Parathyroid adenoma (tissue), 2 donors: Measurements from ENCODE around the gene GRM7.
"Not testable (repeated sequence)": the region's sequence is repeated elsewhere in the genome, so short reads cannot be mapped to it uniquely, and the experiment has no call there.

Source experiments
- H2AFZ ChIP-seq: fragments of 300-600 bp; sonication (generic); one replicate; pipeline ENCODE4 v1.7.0; 2017; ENCODE audit warnings: antibody characterized with exemption, mild to moderate bottlenecking
- H3K27ac ChIP-seq: fragments of 300-600 bp; sonication (generic); one replicate; pipeline ENCODE4 v1.7.0; 2017
- H3K27me3 ChIP-seq: fragments of 300-600 bp; sonication (generic); one replicate; pipeline ENCODE4 v1.7.0; 2017; ENCODE audit warnings: low read length; ENCODE audit not compliant: control insufficient read depth, insufficient read depth
- H3K36me3 ChIP-seq: fragments of 300-600 bp; sonication (generic); one replicate; pipeline ENCODE4 v1.7.0; 2017; ENCODE audit warnings: low read length; ENCODE audit not compliant: control insufficient read depth, insufficient read depth
- H3K4me1 ChIP-seq: fragments of 300-600 bp; sonication (generic); one replicate; pipeline ENCODE4 v1.7.0; 2017; ENCODE audit warnings: control low read depth
- H3K4me2 ChIP-seq: fragments of 300-600 bp; sonication (generic); one replicate; pipeline ENCODE4 v1.7.0; 2017; ENCODE audit warnings: low read length
- H3K4me3 ChIP-seq: fragments of 300-600 bp; sonication (generic); one replicate; pipeline ENCODE4 v1.7.0; 2017; ENCODE audit warnings: low read depth, low read length
- H3K79me2 ChIP-seq: fragments of 300-600 bp; sonication (generic); one replicate; pipeline ENCODE4 v1.7.0; 2017; ENCODE audit warnings: control low read depth
- H3K9ac ChIP-seq: fragments of 300-600 bp; sonication (generic); one replicate; pipeline ENCODE4 v1.7.0; 2017; ENCODE audit warnings: mild to moderate bottlenecking
- H3K9me3 ChIP-seq: fragments of 300-600 bp; sonication (generic); one replicate; pipeline ENCODE4 v1.7.0; 2017; ENCODE audit warnings: low read length; ENCODE audit not compliant: control insufficient read depth
- TF ChIP-seq, protein P1 (sequence below): fragments of 300-600 bp; sonication (generic); IDR thresholded peaks from one replicate; pipeline ENCODE4 v1.7.0; 2017; ENCODE audit warnings: antibody characterized with exemption, mild to moderate bottlenecking
- donor health status: primary hyperparathyroidism.

GRM7 gene

GRCh38 chr3:6915898-6916297, 55.0 kb downstream of the GRM7 start:
- Histone ChIP-seq H3K4me2 (no peak overlapping the region), H3K27ac (no peak overlapping the region), H2AFZ (no peak overlapping the region), H3K36me3 (no peaks in the 10 kb centered on the region), H3K9me3 (no peaks in the 10 kb centered on the region), H3K4me1 (no peaks in the 10 kb centered on the region), H3K9ac (no peak overlapping the region), H3K79me2 (no peaks in the 10 kb centered on the region), H3K4me3 (no peak overlapping the region), H3K27me3 (no peaks in the 10 kb centered on the region)
- TF ChIP-seq, protein P1, sequence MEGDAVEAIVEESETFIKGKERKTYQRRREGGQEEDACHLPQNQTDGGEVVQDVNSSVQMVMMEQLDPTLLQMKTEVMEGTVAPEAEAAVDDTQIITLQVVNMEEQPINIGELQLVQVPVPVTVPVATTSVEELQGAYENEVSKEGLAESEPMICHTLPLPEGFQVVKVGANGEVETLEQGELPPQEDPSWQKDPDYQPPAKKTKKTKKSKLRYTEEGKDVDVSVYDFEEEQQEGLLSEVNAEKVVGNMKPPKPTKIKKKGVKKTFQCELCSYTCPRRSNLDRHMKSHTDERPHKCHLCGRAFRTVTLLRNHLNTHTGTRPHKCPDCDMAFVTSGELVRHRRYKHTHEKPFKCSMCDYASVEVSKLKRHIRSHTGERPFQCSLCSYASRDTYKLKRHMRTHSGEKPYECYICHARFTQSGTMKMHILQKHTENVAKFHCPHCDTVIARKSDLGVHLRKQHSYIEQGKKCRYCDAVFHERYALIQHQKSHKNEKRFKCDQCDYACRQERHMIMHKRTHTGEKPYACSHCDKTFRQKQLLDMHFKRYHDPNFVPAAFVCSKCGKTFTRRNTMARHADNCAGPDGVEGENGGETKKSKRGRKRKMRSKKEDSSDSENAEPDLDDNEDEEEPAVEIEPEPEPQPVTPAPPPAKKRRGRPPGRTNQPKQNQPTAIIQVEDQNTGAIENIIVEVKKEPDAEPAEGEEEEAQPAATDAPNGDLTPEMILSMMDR = no peak

DNA sequence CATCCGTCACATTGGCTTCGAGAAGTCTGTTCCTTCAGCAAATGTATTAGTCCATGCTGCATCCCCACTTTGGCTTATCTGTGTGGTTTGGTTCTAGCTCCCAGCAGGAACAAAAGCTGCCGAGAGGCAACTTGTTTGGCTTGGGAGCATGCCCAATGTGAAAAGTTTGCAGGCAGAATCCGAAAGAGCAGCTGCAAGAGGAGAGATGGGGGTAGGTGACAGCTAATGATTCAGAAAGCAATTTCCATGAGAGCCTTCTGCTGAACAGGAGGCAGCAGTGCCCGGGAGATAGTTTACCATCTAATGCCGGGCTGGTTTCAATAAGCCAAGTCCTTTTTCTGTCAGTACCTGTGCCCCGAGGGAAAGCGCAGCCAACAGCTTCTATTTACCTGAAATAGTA, 60.2 kb downstream of the GRM7 start:
- Histone ChIP-seq H3K4me3 (no peak overlapping the region), H3K36me3 (no peaks in the 10 kb centered on the region), H3K79me2 (no peaks in the 10 kb centered on the region)

GRCh38 chr3:6921876-6922275, 61.0 kb downstream of the GRM7 start:
- TF ChIP-seq, protein P1 = no peak
- no peak overlapping the region for H3K27ac ChIP-seq
- H3K36me3 ChIP-seq = no peaks in the 10 kb centered on the region
- no peak overlapping the region for H3K9ac ChIP-seq
- no peak overlapping the region for H2AFZ ChIP-seq
- no peaks in the 10 kb centered on the region for H3K4me1 ChIP-seq
- H3K9me3 ChIP-seq = no peaks in the 10 kb centered on the region
- no peak overlapping the region for H3K4me2 ChIP-seq
- H3K4me3 ChIP-seq = no peak overlapping the region
- no peaks in the 10 kb centered on the region for H3K27me3 ChIP-seq
- H3K79me2 ChIP-seq = no peaks in the 10 kb centered on the region

More for the DNA sequence above, 60.2 kb downstream of the GRM7 start:
- no peaks in the 10 kb centered on the region for H3K4me1 ChIP-seq
- no peak overlapping the region for H3K4me2 ChIP-seq
- H2AFZ ChIP-seq = no peak overlapping the region
- H3K9me3 ChIP-seq = no peaks in the 10 kb centered on the region
- no peaks in the 10 kb centered on the region for H3K27me3 ChIP-seq
- no peak overlapping the region for H3K27ac ChIP-seq
- H3K9ac ChIP-seq = no peak overlapping the region
- TF ChIP-seq, protein P1 = no peak

DNA sequence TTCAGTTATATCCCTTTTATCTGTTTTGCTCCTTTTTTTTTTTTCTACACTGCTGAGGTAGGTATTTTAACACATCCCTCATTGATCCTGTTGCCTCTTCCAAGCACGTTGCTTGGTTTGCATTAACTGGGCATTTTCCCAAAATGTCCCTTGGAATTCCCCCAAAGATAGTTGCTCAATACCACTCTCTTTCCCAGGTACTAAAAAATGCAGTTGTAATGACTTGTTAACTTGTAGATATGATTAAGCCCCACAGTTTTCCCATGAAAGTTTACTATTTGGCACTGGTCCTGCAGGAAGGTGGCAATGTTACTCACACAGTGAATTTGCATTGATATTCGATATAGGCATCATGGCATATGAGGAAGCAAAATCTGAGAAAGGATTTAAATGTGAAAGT, 67.1 kb downstream of the GRM7 start:
- H3K79me2 ChIP-seq = no peaks in the 10 kb centered on the region
- no peak overlapping the region for H3K27ac ChIP-seq
- no peak overlapping the region for H3K9ac ChIP-seq
- H3K9me3 ChIP-seq = no peaks in the 10 kb centered on the region
- H3K4me3 ChIP-seq = no peak overlapping the region
- H2AFZ ChIP-seq = no peak overlapping the region
- H3K4me2 ChIP-seq = no peak overlapping the region
- TF ChIP-seq, protein P1 = no peak
- no peaks in the 10 kb centered on the region for H3K27me3 ChIP-seq
- no peaks in the 10 kb centered on the region for H3K4me1 ChIP-seq
- H3K36me3 ChIP-seq = no peaks in the 10 kb centered on the region

DNA sequence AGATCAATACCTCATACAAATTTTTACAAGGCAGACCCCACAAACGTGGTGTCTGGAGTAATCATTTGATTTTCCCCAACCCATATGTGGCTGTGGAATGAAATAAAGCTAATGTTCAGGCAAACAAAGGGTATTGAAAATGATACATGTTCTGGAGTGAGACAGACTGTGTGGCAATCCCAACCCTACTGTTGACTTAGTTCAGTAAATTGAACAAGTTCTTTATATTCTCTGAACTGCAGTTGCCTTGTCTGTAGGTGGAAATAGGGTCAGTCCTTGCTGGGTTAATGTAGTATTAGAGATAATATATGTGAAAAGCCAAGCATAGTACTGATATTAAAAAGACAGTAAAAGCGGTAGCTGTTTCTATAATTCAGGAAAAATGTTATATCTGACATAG, 69.0 kb downstream of the GRM7 start:
- Histone ChIP-seq H3K4me2 (no peak overlapping the region), H3K27ac (no peak overlapping the region)

GRCh38 chr3:6935418-6935817, 74.5 kb downstream of the GRM7 start:
- not testable (repeated sequence) for H3K36me3 ChIP-seq, H3K9me3 ChIP-seq, H3K4me3 ChIP-seq, H3K9ac ChIP-seq, H3K4me1 ChIP-seq, H2AFZ ChIP-seq, H3K4me2 ChIP-seq, H3K79me2 ChIP-seq, H3K27ac ChIP-seq, H3K27me3 ChIP-seq

More for the DNA sequence above, 69.0 kb downstream of the GRM7 start:
- Histone ChIP-seq H3K27me3 (no peaks in the 10 kb centered on the region), H3K36me3 (no peaks in the 10 kb centered on the region), H3K4me1 (no peaks in the 10 kb centered on the region), H3K9ac (no peak overlapping the region), H3K79me2 (no peaks in the 10 kb centered on the region), H3K9me3 (no peaks in the 10 kb centered on the region), H3K4me3 (no peak overlapping the region), H2AFZ (no peak overlapping the region)
- TF ChIP-seq, protein P1 = no peak
